ENCODE measurements around the gene NAT8L.

Gene NAT8L

GRCh38 chr4:2085496-2085901 lies 26.4 kb downstream of the NAT8L start:
- no peak for DNase-seq
- no peak overlapping the region for H3K4me3 ChIP-seq (ENCODE audit: low read depth, low read length)
- no peaks in the 10 kb centered on the region for H3K27me3 ChIP-seq
- TF ChIP-seq CTCF (IDR thresholded peaks at IDR 0.05; ENCODE audit: low read depth, low read length), result no peak
- H3K4me1 ChIP-seq, result no peaks in the 10 kb centered on the region
- no peaks in the 10 kb centered on the region for H3K9me3 ChIP-seq
- H3K36me3 ChIP-seq, result no peaks in the 10 kb centered on the region

- H3K4me3 ChIP-seq (ENCODE audit: low read depth, low read length), result no peak overlapping the region
- no peaks in the 10 kb centered on the region for H3K9me3 ChIP-seq
- no peaks in the 10 kb centered on the region for H3K36me3 ChIP-seq
- no peaks in the 10 kb centered on the region for H3K27me3 ChIP-seq
- no peak for DNase-seq
- no peaks in the 10 kb centered on the region for H3K4me1 ChIP-seq
- peak; percentile 27; the same call in 1 of the 2 replicates for TF ChIP-seq CTCF (IDR thresholded peaks at IDR 0.05; ENCODE audit: low read depth, low read length)
Measured at GRCh38 chr4:2087170-2087569, 28.0 kb downstream of the NAT8L start.

GRCh38 chr4:2089222-2089621 lies 30.1 kb downstream of the NAT8L start:
- Histone ChIP-seq H3K4me1 (no peaks in the 10 kb centered on the region), H3K36me3 (no peaks in the 10 kb centered on the region), H3K4me3 (ENCODE audit: low read depth, low read length) (no peak overlapping the region), H3K27me3 (no peaks in the 10 kb centered on the region), H3K9me3 (no peaks in the 10 kb centered on the region)
- TF ChIP-seq CTCF (IDR thresholded peaks at IDR 0.05; ENCODE audit: low read depth, low read length), result no peak
- no peak for DNase-seq

- TF ChIP-seq CTCF (IDR thresholded peaks at IDR 0.05; ENCODE audit: low read depth, low read length), result no peak
- Histone ChIP-seq H3K27me3 (no peaks in the 10 kb centered on the region), H3K36me3 (no peaks in the 10 kb centered on the region), H3K9me3 (no peaks in the 10 kb centered on the region), H3K4me3 (ENCODE audit: low read depth, low read length) (no peak overlapping the region), H3K4me1 (no peaks in the 10 kb centered on the region)
- no peak for DNase-seq
Measured at GRCh38 chr4:2090642-2091041, 31.5 kb downstream of the NAT8L start.

DNA sequence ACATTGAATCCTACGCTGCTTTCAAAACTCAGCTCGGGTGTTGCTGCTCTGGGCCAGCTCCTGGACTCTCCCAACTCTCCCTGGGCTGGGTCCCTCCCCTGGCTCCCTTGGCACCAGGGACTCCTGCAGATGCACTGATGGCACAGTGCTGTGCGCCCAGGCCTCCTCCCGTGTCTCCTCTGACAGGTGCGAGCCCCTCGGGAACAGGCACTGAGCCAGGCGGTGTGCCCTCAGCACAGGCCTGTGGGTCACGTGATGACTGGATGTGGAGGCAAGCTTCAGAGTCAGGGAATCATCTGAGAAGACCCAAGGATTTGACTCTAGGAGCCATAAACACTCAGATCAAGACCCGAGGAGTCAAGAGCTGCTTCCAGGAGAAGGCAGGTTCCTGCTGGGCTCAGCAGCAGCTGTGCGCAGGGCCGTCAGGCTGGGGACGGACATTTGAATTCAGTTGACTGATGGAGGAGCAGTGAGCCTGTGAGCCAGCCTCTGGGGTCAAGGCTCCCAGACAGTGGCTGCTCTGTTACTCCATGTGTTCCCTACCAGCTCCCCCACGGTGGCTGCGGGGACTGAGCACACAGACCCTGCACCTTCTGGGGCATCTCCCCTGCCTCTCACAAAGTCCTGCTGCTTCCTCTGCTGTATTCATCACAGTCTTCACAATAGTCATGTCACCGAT lies 33.0 kb downstream of the NAT8L start:
- DNase-seq, result no peak
- TF ChIP-seq CTCF (IDR thresholded peaks at IDR 0.05; ENCODE audit: low read depth, low read length), result no peak
- Histone ChIP-seq H3K36me3 (no peaks in the 10 kb centered on the region), H3K27me3 (no peaks in the 10 kb centered on the region), H3K4me1 (no peaks in the 10 kb centered on the region), H3K4me3 (ENCODE audit: low read depth, low read length) (no peak overlapping the region), H3K9me3 (no peaks in the 10 kb centered on the region)

- DNase-seq, result no peak
- Histone ChIP-seq H3K9me3 (no peaks in the 10 kb centered on the region), H3K36me3 (no peaks in the 10 kb centered on the region), H3K27me3 (no peaks in the 10 kb centered on the region), H3K4me1 (no peaks in the 10 kb centered on the region), H3K4me3 (ENCODE audit: low read depth, low read length) (no peak overlapping the region)
- TF ChIP-seq CTCF (IDR thresholded peaks at IDR 0.05; ENCODE audit: low read depth, low read length), result no peak
Measured at GRCh38 chr4:2092669-2093053, 33.5 kb downstream of the NAT8L start.
